PC-9 (cell line): Measurements from ENCODE around the gene NADSYN1. TPM values are rescaled to one million over a fixed set of nuclear protein-coding genes. Genes with fewer than 3 reads are reported as not detected.

Experiments
- BruUV-seq: library from RNA; stranded (reverse); fragments of 400-500 nt; replicated peaks from 2 replicates; lab custom pipeline; 2021; lab: Mats Ljungman, UMichigan
- CTCF ChIA-PET: fragments of 300-600 bp; sonication (Branson Sonifier 250); formaldehyde crosslinking; loops from one replicate; lab custom pipeline; 2022; ENCODE audit warnings: antibody characterized with exemption; lab: Charles Lee
- POLR2A ChIA-PET: fragments of 300-600 bp; sonication (Branson Sonifier 250); formaldehyde crosslinking; loops from one replicate; lab custom pipeline; 2022; ENCODE audit warnings: antibody characterized with exemption; ENCODE audit not compliant: unreplicated experiment; lab: Charles Lee
- DNase-seq, 2 experiments: peaks; one replicate each; pipeline versions ENCODE4 v3.0.0 to v3.0.0-alpha.2; 2015 to 2022; ENCODE audit warnings: mixed read lengths in 1 of 2
- H2AFZ ChIP-seq: fragments of 200-600 bp; sonication (generic); 2 replicates; pipeline ENCODE4 v1.8.1; 2017; ENCODE audit warnings: antibody characterized with exemption
- H3F3A ChIP-seq: fragments of 200-600 bp; sonication (generic); 2 replicates; pipeline ENCODE4 v1.8.1; 2017; ENCODE audit warnings: antibody characterized with exemption, mild to moderate bottlenecking, low read depth; ENCODE audit not compliant: insufficient read depth
- H3K27ac ChIP-seq: fragments of 200-600 bp; sonication (generic); 2 replicates; pipeline ENCODE4 v1.6.1; 2016; ENCODE audit warnings: mixed run types
- H3K27me3 ChIP-seq: fragments of 200-600 bp; sonication (generic); 2 replicates; pipeline ENCODE4 v1.6.1; 2016; ENCODE audit warnings: low read depth, mixed run types; ENCODE audit not compliant: insufficient read depth
- H3K36me3 ChIP-seq: fragments of 200-600 bp; sonication (generic); 2 replicates; pipeline ENCODE4 v1.6.1; 2016; ENCODE audit warnings: low read depth, mixed run types
- H3K4me1 ChIP-seq: fragments of 200-600 bp; sonication (generic); replicated peaks from 2 replicates; pipeline ENCODE4 v1.6.1; 2016; ENCODE audit warnings: mixed run types; ENCODE audit not compliant: insufficient read depth
- H3K4me2 ChIP-seq: fragments of 200-600 bp; sonication (generic); 2 replicates; pipeline ENCODE4 v1.6.1; 2017; ENCODE audit warnings: mixed run types
- H3K4me3 ChIP-seq: fragments of 200-600 bp; sonication (generic); 2 replicates; pipeline ENCODE4 v1.6.1; 2016; ENCODE audit warnings: mixed run types
- H3K79me2 ChIP-seq: fragments of 200-600 bp; sonication (generic); 2 replicates; pipeline ENCODE4 v1.6.1; 2017; ENCODE audit warnings: low read depth, mixed run types
- H3K9me2 ChIP-seq: fragments of 200-600 bp; sonication (generic); 2 replicates; pipeline ENCODE4 v1.8.1; 2017; ENCODE audit warnings: mild to moderate bottlenecking; ENCODE audit not compliant: insufficient read depth
- H3K9me3 ChIP-seq: fragments of 200-600 bp; sonication (generic); 2 replicates; pipeline ENCODE4 v1.8.1; 2016; ENCODE audit warnings: low read depth; ENCODE audit not compliant: insufficient read depth
- H4K20me1 ChIP-seq: fragments of 200-600 bp; sonication (generic); 2 replicates; pipeline ENCODE4 v1.8.1; 2017; ENCODE audit not compliant: insufficient read depth
- EZH2 ChIP-seq: fragments of 200-600 bp; sonication (generic); IDR thresholded peaks from 2 replicates; pipeline ENCODE4 v1.8.0; 2017; ENCODE audit warnings: antibody characterized with exemption, low read depth
- intact Hi-C: fragments of 100-400 bp; cut with micrococcal nuclease; formaldehyde crosslinking; loops from one replicate; pipeline ENCODE4 v1.10.0; 2022; ENCODE audit not compliant: unreplicated experiment
- total RNA-seq: library from RNA; stranded (reverse); gene quantifications from 2 replicates; pipeline ENCODE4 v1.2.3, GENCODE V29; 2021
- TF ChIP-seq, protein P1 (sequence below): fragments of 200-600 bp; sonication (generic); conservative IDR thresholded peaks from 2 replicates; pipeline ENCODE4 v1.6.1; 2017; ENCODE audit warnings: mixed run types, antibody characterized with exemption, mild to moderate bottlenecking, moderate library complexity

Gene NADSYN1
- total RNA-seq, 1 experiment from 2014 or later, result 118 TPM

DNA sequence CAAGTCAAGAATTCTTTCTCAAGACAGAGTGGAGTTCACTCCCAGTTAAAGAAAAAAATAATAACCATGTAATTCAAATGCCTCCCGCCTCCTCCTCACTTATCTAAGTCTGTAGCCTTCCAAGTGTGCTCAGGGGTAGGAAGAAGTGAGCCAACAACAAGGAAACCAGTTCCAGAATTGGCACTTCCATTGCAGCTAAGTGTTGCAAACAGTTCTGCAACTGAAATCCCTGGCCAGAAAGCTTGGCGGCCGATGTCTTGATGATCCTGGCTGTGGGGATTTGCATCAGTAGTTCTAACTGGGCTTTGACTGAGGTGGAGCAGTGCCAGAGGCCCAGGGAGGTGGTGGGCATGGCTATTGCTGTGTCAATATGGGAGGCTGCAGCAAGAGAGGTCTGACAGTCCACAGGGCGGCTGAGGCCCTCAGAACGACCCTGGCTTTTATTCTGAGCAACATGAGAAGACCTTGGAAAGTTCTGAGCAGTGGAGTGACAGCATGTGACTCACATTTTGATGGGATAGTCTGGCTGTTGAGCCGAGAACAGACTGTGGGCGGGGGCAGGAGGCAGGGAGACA lies 24.1 kb upstream of the NADSYN1 start:
- ChIA-PET CTCF (no interaction called here), POLR2A (no interaction called here)
- DNase-seq, result no peak
- no peak overlapping the region for H2AFZ ChIP-seq
- H3K4me1 ChIP-seq, result peaks cover 27% of the 10 kb centered on the region
- H3K4me3 ChIP-seq, result no peak overlapping the region
- intact Hi-C loops, result loop anchor here (10.0 kb wide), 1 partner anchor 174 kb away; the partner anchor contains the start of gene SHANK2
- H3K9me2 ChIP-seq, result no peaks in the 10 kb centered on the region
- H4K20me1 ChIP-seq, result no peaks in the 10 kb centered on the region
- no peak overlapping the region for H3K4me2 ChIP-seq
- no peaks in the 10 kb centered on the region for H3K9me3 ChIP-seq
- peaks cover 39% of the 10 kb centered on the region for H3F3A ChIP-seq
- no peak for TF ChIP-seq EZH2
- BruUV-seq, result no TSS peak
- no peaks in the 10 kb centered on the region for H3K27me3 ChIP-seq
- H3K36me3 ChIP-seq, result no peaks in the 10 kb centered on the region
- H3K27ac ChIP-seq, result no peak overlapping the region
- H3K79me2 ChIP-seq, result no peaks in the 10 kb centered on the region

DNA sequence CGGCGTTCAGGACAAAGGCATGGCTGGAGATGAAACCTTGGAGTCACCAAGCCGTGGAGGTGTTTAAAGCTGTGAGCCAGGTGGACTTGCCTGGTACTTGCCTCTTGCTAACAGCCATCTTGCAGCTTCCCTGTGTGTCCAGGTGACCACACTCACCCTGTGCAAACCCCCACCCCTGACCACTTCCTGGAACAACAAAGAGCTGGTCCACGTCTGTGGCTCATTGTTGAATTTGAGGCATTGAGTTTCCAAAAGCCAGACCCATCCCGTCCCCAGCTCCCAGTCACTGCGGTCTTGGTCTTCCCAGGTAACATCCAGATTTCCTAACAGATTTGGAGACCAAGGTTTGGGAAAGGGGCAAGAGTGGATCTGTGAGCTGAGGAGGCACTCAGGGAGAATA lies 23.3 kb upstream of the NADSYN1 start:
- TF ChIP-seq, protein P1, sequence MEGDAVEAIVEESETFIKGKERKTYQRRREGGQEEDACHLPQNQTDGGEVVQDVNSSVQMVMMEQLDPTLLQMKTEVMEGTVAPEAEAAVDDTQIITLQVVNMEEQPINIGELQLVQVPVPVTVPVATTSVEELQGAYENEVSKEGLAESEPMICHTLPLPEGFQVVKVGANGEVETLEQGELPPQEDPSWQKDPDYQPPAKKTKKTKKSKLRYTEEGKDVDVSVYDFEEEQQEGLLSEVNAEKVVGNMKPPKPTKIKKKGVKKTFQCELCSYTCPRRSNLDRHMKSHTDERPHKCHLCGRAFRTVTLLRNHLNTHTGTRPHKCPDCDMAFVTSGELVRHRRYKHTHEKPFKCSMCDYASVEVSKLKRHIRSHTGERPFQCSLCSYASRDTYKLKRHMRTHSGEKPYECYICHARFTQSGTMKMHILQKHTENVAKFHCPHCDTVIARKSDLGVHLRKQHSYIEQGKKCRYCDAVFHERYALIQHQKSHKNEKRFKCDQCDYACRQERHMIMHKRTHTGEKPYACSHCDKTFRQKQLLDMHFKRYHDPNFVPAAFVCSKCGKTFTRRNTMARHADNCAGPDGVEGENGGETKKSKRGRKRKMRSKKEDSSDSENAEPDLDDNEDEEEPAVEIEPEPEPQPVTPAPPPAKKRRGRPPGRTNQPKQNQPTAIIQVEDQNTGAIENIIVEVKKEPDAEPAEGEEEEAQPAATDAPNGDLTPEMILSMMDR, result no peak
- no peak for TF ChIP-seq EZH2
- Histone ChIP-seq H3K4me1 (peaks cover 32% of the 10 kb centered on the region), H3K4me3 (no peak overlapping the region), H3F3A (peaks cover 43% of the 10 kb centered on the region), H3K27ac (no peak overlapping the region), H3K4me2 (no peak overlapping the region), H4K20me1 (no peaks in the 10 kb centered on the region), H3K9me2 (no peaks in the 10 kb centered on the region), H3K36me3 (no peaks in the 10 kb centered on the region), H3K79me2 (no peaks in the 10 kb centered on the region), H3K9me3 (no peaks in the 10 kb centered on the region), H2AFZ (no peak overlapping the region), H3K27me3 (no peaks in the 10 kb centered on the region)
- DNase-seq, result no peak
- BruUV-seq, result no TSS peak
- POLR2A ChIA-PET, result no interaction called here
- intact Hi-C loops, result loop anchor here (10.0 kb wide), 1 partner anchor 175 kb away; the partner anchor contains the start of gene SHANK2
- CTCF ChIA-PET, result no interaction called here

DNA sequence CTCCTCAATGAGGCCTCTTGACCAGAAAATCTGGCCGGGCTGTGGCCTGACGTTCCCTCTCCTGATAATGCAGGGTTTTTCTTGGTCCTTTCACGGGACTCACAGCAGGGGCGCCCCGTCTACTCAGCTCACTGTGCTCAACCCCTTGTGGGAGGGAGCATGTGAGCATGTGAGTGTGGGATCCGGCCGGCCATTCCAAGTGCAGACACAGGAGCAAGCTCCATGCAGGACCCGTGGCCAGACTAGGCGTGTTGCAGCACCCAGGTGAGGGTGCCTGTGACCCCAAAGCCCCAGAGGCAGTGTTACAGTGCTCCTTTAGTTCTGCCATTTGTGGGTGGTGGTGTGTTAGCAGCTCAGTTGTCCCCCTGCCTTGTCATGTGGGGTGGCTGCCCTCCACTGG lies 22.8 kb upstream of the NADSYN1 start:
- TF ChIP-seq, protein P1, result no peak
- no peak for TF ChIP-seq EZH2
- Histone ChIP-seq H3K4me3 (no peak overlapping the region), H3K9me3 (no peaks in the 10 kb centered on the region), H3K27me3 (no peaks in the 10 kb centered on the region), H3K79me2 (no peaks in the 10 kb centered on the region), H3F3A (peaks cover 43% of the 10 kb centered on the region), H3K9me2 (no peaks in the 10 kb centered on the region), H3K4me2 (no peak overlapping the region), H3K27ac (no peak overlapping the region), H3K4me1 (peaks cover 32% of the 10 kb centered on the region), H2AFZ (no peak overlapping the region), H3K36me3 (no peaks in the 10 kb centered on the region), H4K20me1 (no peaks in the 10 kb centered on the region)
- intact Hi-C loops, result no loop called here
- CTCF ChIA-PET, result no interaction called here
- POLR2A ChIA-PET, result no interaction called here
- no TSS peak for BruUV-seq
- no peak for DNase-seq

GRCh38 chr11:71431271-71431670 lies 21.7 kb upstream of the NADSYN1 start:
- DNase-seq, result no peak
- no peaks in the 10 kb centered on the region for H3K9me3 ChIP-seq
- no peaks in the 10 kb centered on the region for H3K36me3 ChIP-seq
- BruUV-seq, result no TSS peak
- H3K4me2 ChIP-seq, result no peak overlapping the region
- H3K27me3 ChIP-seq, result no peaks in the 10 kb centered on the region
- H3K4me3 ChIP-seq, result no peak overlapping the region
- H2AFZ ChIP-seq, result no peak overlapping the region
- H3K4me1 ChIP-seq, result peaks cover 22% of the 10 kb centered on the region
- CTCF ChIA-PET, result no interaction called here
- H3K27ac ChIP-seq, result no peak overlapping the region
- no peaks in the 10 kb centered on the region for H3K79me2 ChIP-seq
- TF ChIP-seq, protein P1, result no peak
- no peak for TF ChIP-seq EZH2
- POLR2A ChIA-PET, result no interaction called here
- peaks cover 33% of the 10 kb centered on the region for H3F3A ChIP-seq
- no peaks in the 10 kb centered on the region for H3K9me2 ChIP-seq
- intact Hi-C loops, result no loop called here
- no peaks in the 10 kb centered on the region for H4K20me1 ChIP-seq
